Measurements from ENCODE around the gene CMTM4. TPM values are rescaled to one million over a fixed set of nuclear protein-coding genes. Genes with fewer than 3 reads are reported as not detected.

Gene CMTM4
- total and polyA plus RNA-seq, 3 experiments from 2014 or later = 0.20 to 4.4 (median 4.1) TPM

GRCh38 chr16:66731101-66731500 is 34.6 kb upstream of the CMTM4 start:
- no peak overlapping the region for H3K4me3 ChIP-seq (ENCODE audit: low read length)
- no peaks in the 10 kb centered on the region for H3K4me1 ChIP-seq (ENCODE audit: insufficient read depth, low read length)
- no peak overlapping the region for H3K27ac ChIP-seq (ENCODE audit: low read depth, low read length)
- ChIA-PET CTCF (interaction anchor here (0.9 to 1.5 kb wide), 3 partner anchors 100 to 324 kb away, joined by 3 to 4 read pairs (median 3); partner anchors contain the start of gene NAE1), POLR2A (no interaction called here)
- H3K36me3 ChIP-seq (ENCODE audit: insufficient read depth, low read length) = peaks cover 41% of the 10 kb centered on the region
- no peak for DNase-seq
- Mint-ChIP-seq H3K4me3 (no peak overlapping the region), H3K9me3 (no peaks in the 10 kb centered on the region), H3K27ac (peak overlapping the region in 1 of 8 donors; percentile 44), H3K4me1 (peaks cover 6% of the 10 kb centered on the region in 3 donors), H3K27me3 (no peaks in the 10 kb centered on the region), H3K36me3 (peaks cover 9 to 93% (median 22%) of the 10 kb centered on the region in 3 donors)
- no peaks in the 10 kb centered on the region for H3K9me3 ChIP-seq (ENCODE audit: low read length)
- H3K27me3 ChIP-seq (ENCODE audit: insufficient read depth, low read length, poor library complexity, severe bottlenecking) = no peaks in the 10 kb centered on the region

DNA sequence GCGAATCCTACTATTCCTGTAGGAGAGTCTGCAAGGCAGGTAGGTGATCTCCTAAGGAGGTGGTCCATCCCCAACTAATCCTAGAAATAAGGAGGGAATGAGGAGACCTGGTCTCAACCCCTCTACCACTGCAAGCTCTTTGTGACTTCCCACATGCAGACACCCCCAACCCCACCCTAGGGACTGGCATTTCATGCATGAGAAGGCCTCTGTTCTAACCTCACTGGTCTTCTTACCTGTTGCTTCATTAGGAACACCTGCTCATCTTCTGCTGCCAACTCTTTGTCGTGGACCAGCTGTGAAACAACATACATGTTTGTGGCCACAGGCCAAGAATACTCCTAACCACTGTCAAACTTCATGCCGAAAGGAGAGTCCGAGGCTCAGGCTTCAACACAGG is 32.3 kb upstream of the CMTM4 start:
- Histone ChIP-seq H3K4me1 (ENCODE audit: insufficient read depth, low read length) (no peaks in the 10 kb centered on the region), H3K36me3 (ENCODE audit: insufficient read depth, low read length) (peaks cover 45% of the 10 kb centered on the region), H3K27ac (ENCODE audit: low read depth, low read length) (no peak overlapping the region), H3K27me3 (ENCODE audit: insufficient read depth, low read length, poor library complexity, severe bottlenecking) (no peaks in the 10 kb centered on the region), H3K9me3 (ENCODE audit: low read length) (no peaks in the 10 kb centered on the region), H3K4me3 (ENCODE audit: low read length) (no peak overlapping the region)
- POLR2A ChIA-PET = no interaction called here
- H3K9me3 Mint-ChIP-seq = no peaks in the 10 kb centered on the region
- H3K36me3 Mint-ChIP-seq = peaks cover 15 to 91% (median 23%) of the 10 kb centered on the region in 3 donors
- no peaks in the 10 kb centered on the region for H3K27me3 Mint-ChIP-seq
- peak overlapping the region in 2 of 8 donors; percentile 36 to 52 for H3K27ac Mint-ChIP-seq
- H3K4me1 Mint-ChIP-seq = peaks cover 6% of the 10 kb centered on the region in 3 donors
- H3K4me3 Mint-ChIP-seq = no peak overlapping the region
- no peak for DNase-seq
- CTCF ChIA-PET = interaction anchor here (0.6 to 4.6 kb wide), 10 partner anchors 9 to 323 kb away, joined by 3 to 26 read pairs (median 4); partner anchors contain the start of genes DYNC1LI2 and NAE1

- H3K4me1 Mint-ChIP-seq = peaks cover 6% of the 10 kb centered on the region in 3 donors
- Histone ChIP-seq H3K36me3 (ENCODE audit: insufficient read depth, low read length) (peaks cover 50% of the 10 kb centered on the region), H3K4me3 (ENCODE audit: low read length) (no peak overlapping the region), H3K4me1 (ENCODE audit: insufficient read depth, low read length) (no peaks in the 10 kb centered on the region), H3K27me3 (ENCODE audit: insufficient read depth, low read length, poor library complexity, severe bottlenecking) (no peaks in the 10 kb centered on the region), H3K27ac (ENCODE audit: low read depth, low read length) (no peak overlapping the region), H3K9me3 (ENCODE audit: low read length) (no peaks in the 10 kb centered on the region)
- CTCF ChIA-PET = interaction anchor here (0.6 to 4.6 kb wide), 12 partner anchors 8 to 322 kb away, joined by 3 to 26 read pairs (median 4); partner anchors contain the start of genes DYNC1LI2 and NAE1
- no peaks in the 10 kb centered on the region for H3K9me3 Mint-ChIP-seq
- POLR2A ChIA-PET = no interaction called here
- peak in 2 of 5 donors; percentile 40 for DNase-seq
- H3K27ac Mint-ChIP-seq = peak overlapping the region in 5 of 8 donors; percentile 8 to 89 (median 70)
- no peaks in the 10 kb centered on the region for H3K27me3 Mint-ChIP-seq
- H3K36me3 Mint-ChIP-seq = peaks cover 15 to 91% (median 27%) of the 10 kb centered on the region in 3 donors
- H3K4me3 Mint-ChIP-seq = no peak overlapping the region
These were observed 31.7 kb upstream of the CMTM4 start for GRCh38 chr16:66728117-66728787.

GRCh38 chr16:66720766-66721165 is 24.2 kb upstream of the CMTM4 start:
- H3K36me3 ChIP-seq (ENCODE audit: insufficient read depth, low read length) = peaks cover 27% of the 10 kb centered on the region
- H3K27ac ChIP-seq (ENCODE audit: low read depth, low read length) = no peak overlapping the region
- Mint-ChIP-seq H3K27me3 (no peaks in the 10 kb centered on the region), H3K27ac (peak overlapping the region in 2 of 8 donors; percentile 42 to 51), H3K4me3 (no peak overlapping the region), H3K9me3 (no peaks in the 10 kb centered on the region), H3K4me1 (no peaks in the 10 kb centered on the region), H3K36me3 (peaks cover 6 to 61% (median 16%) of the 10 kb centered on the region in 3 donors)
- no peaks in the 10 kb centered on the region for H3K27me3 ChIP-seq (ENCODE audit: insufficient read depth, low read length, poor library complexity, severe bottlenecking)
- no peak for DNase-seq
- H3K4me1 ChIP-seq (ENCODE audit: insufficient read depth, low read length) = no peaks in the 10 kb centered on the region
- no peak overlapping the region for H3K4me3 ChIP-seq (ENCODE audit: low read length)
- CTCF ChIA-PET = interaction anchor here (1.3 kb wide), 1 partner anchor 20 kb away, joined by 3 read pairs; no protein-coding TSS in a partner anchor
- POLR2A ChIA-PET = no interaction called here
- no peaks in the 10 kb centered on the region for H3K9me3 ChIP-seq (ENCODE audit: low read length)

DNA sequence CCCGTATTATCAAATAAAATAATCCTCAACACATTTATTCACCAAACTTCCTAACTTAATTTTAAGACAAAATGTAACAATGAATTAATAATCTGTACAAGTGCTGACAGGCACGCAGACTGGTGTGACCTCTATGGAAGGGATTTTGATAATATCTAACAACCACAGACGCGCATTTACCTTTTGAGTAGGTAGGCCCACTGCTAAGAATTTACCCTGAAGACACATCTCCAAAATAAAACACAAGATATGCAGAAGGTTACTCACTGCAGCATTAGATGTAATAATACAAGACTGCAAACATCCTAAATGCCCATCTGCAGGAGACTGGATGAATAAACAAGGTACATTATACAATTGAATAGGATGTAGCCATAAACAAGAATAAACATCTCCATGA is 22.7 kb upstream of the CMTM4 start:
- H3K4me1 Mint-ChIP-seq = no peaks in the 10 kb centered on the region
- Histone ChIP-seq H3K4me3 (ENCODE audit: low read length) (no peak overlapping the region), H3K4me1 (ENCODE audit: insufficient read depth, low read length) (no peaks in the 10 kb centered on the region), H3K27ac (ENCODE audit: low read depth, low read length) (no peak overlapping the region), H3K9me3 (ENCODE audit: low read length) (no peaks in the 10 kb centered on the region), H3K27me3 (ENCODE audit: insufficient read depth, low read length, poor library complexity, severe bottlenecking) (no peaks in the 10 kb centered on the region), H3K36me3 (ENCODE audit: insufficient read depth, low read length) (peaks cover 15% of the 10 kb centered on the region)
- CTCF ChIA-PET = no interaction called here
- H3K27me3 Mint-ChIP-seq = no peaks in the 10 kb centered on the region
- no peaks in the 10 kb centered on the region for H3K9me3 Mint-ChIP-seq
- POLR2A ChIA-PET = no interaction called here
- no peak for DNase-seq
- no peak overlapping the region for H3K4me3 Mint-ChIP-seq
- H3K36me3 Mint-ChIP-seq = peaks cover 2 to 50% (median 16%) of the 10 kb centered on the region in 3 donors
- no peak overlapping the region for H3K27ac Mint-ChIP-seq

DNA sequence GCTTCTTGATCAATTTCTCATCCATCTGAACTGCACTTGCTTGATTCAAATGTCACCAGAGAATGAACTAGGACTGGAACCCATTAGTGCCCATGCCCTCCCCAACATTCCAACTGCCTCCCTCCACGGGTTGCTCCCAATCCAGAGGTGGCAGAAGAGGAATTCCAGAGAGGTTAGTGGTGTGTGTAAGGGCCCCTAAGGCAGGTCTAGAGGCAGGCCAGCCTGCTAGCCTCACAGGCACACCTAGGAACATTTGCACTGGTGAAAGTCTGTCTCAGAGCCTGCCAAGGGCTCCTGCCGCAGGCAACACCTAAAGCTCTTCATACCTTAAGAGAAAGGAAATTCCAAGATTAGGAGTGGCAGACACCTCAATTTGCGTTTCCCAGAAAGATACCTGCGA is 21.2 kb upstream of the CMTM4 start:
- Mint-ChIP-seq H3K27me3 (no peaks in the 10 kb centered on the region), H3K9me3 (no peaks in the 10 kb centered on the region), H3K36me3 (peaks cover 0 to 35% (median 5%) of the 10 kb centered on the region in 3 donors), H3K27ac (no peak overlapping the region), H3K4me3 (no peak overlapping the region), H3K4me1 (no peaks in the 10 kb centered on the region)
- CTCF ChIA-PET = no interaction called here
- no peak for DNase-seq
- Histone ChIP-seq H3K4me1 (ENCODE audit: insufficient read depth, low read length) (no peaks in the 10 kb centered on the region), H3K27me3 (ENCODE audit: insufficient read depth, low read length, poor library complexity, severe bottlenecking) (no peaks in the 10 kb centered on the region), H3K4me3 (ENCODE audit: low read length) (no peak overlapping the region), H3K9me3 (ENCODE audit: low read length) (no peaks in the 10 kb centered on the region), H3K36me3 (ENCODE audit: insufficient read depth, low read length) (peaks cover under 1% of the 10 kb centered on the region), H3K27ac (ENCODE audit: low read depth, low read length) (no peak overlapping the region)
- POLR2A ChIA-PET = no interaction called here

GRCh38 chr16:66717112-66717675 is 20.7 kb upstream of the CMTM4 start:
- peaks cover 0 to 3% of the 10 kb centered on the region in 2 donors for H3K27me3 Mint-ChIP-seq

DNA sequence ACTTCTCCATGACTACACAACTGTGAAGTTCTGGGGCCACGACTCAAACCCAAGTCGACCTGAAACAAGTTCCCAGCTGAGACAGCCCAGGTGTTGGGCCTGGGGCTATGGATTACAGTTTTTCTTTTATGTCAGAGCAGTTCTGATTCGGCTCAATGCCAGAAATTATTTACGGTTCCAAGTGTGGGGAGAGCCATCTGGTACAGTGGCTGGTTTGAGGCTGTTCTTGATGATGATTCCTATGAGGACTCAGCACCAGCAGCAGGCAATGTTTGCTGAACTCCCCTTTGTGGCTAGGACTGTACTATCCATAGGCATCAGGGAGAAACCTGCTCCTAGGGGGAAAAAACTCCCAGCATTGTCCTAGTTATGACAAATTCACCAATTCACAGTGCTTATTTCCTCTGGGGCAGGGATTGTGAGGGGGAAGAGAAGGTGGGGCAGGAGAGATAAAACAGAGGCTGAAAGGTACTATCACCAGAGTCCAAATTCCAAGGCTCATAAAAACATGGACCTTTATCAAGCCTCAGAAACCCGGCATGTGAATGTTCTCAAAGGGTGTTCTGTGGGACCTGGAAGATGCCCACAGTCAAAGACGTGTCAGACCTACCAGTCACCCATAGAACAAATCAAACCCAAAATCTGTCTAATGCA is 18.2 kb upstream of the CMTM4 start:
- H3K36me3 ChIP-seq (ENCODE audit: insufficient read depth, low read length) = no peaks in the 10 kb centered on the region
- H3K4me1 Mint-ChIP-seq = no peaks in the 10 kb centered on the region
- ChIA-PET POLR2A (no interaction called here), CTCF (no interaction called here)
- H3K4me3 Mint-ChIP-seq = no peak overlapping the region
- no peak overlapping the region for H3K27ac ChIP-seq (ENCODE audit: low read depth, low read length)
- no peaks in the 10 kb centered on the region for H3K9me3 ChIP-seq (ENCODE audit: low read length)
- H3K9me3 Mint-ChIP-seq = no peaks in the 10 kb centered on the region
- no peaks in the 10 kb centered on the region for H3K4me1 ChIP-seq (ENCODE audit: insufficient read depth, low read length)
- H3K27me3 ChIP-seq (ENCODE audit: insufficient read depth, low read length, poor library complexity, severe bottlenecking) = no peaks in the 10 kb centered on the region
- peaks cover 4 to 6% of the 10 kb centered on the region in 2 donors for H3K27me3 Mint-ChIP-seq
- H3K4me3 ChIP-seq (ENCODE audit: low read length) = no peak overlapping the region
- H3K36me3 Mint-ChIP-seq = peaks cover 0 to 16% (median 3%) of the 10 kb centered on the region in 3 donors
- no peak overlapping the region for H3K27ac Mint-ChIP-seq
- no peak for DNase-seq

More at GRCh38 chr16:66717112-66717675, 20.7 kb upstream of the CMTM4 start:
- DNase-seq = no peak
- CTCF ChIA-PET = no interaction called here
- Histone ChIP-seq H3K4me3 (ENCODE audit: low read length) (no peak overlapping the region), H3K27me3 (ENCODE audit: insufficient read depth, low read length, poor library complexity, severe bottlenecking) (no peaks in the 10 kb centered on the region), H3K9me3 (ENCODE audit: low read length) (no peaks in the 10 kb centered on the region), H3K27ac (ENCODE audit: low read depth, low read length) (no peak overlapping the region), H3K36me3 (ENCODE audit: insufficient read depth, low read length) (no peaks in the 10 kb centered on the region), H3K4me1 (ENCODE audit: insufficient read depth, low read length) (no peaks in the 10 kb centered on the region)
- Mint-ChIP-seq H3K36me3 (peaks cover 0 to 30% (median 5%) of the 10 kb centered on the region in 3 donors), H3K4me1 (no peaks in the 10 kb centered on the region), H3K9me3 (no peaks in the 10 kb centered on the region), H3K4me3 (no peak overlapping the region), H3K27ac (no peak overlapping the region)
- POLR2A ChIA-PET = no interaction called here

Measured in CD8-positive, alpha-beta memory T cell (primary cell).